Esophagus muscularis mucosa (tissue), 4 donors: Measurements from ENCODE around the gene ASTN2. TPM values are rescaled to one million over a fixed set of nuclear protein-coding genes. Genes with fewer than 3 reads are reported as not detected.

Experiments used
- DNase-seq: peaks from one replicate; pipeline ENCODE4 v3.0.0-alpha.2; 2017; ENCODE audit errors: extremely low spot score
- H3K27ac ChIP-seq, 4 donors: fragments of 200-600 bp; sonication (generic); replicated peaks in 1 of 4; 1 replicate in 3 of 4; 2 replicates in 1 of 4; pipeline ENCODE4 v1.5.1; 2016 to 2019; ENCODE audit warnings: mild to moderate bottlenecking in 1 of 4
- H3K27me3 ChIP-seq, 4 donors: fragments of 200-600 bp; sonication (generic); one replicate each; pipeline versions ENCODE4 v1.5.1 to v1.6.0; 2016 to 2019
- H3K36me3 ChIP-seq, 4 donors: fragments of 200-600 bp; sonication (generic); one replicate each; pipeline ENCODE4 v1.5.1; 2016 to 2019
- H3K4me1 ChIP-seq, 4 donors: fragments of 200-600 bp; sonication (generic); one replicate each; pipeline ENCODE4 v1.5.1; 2016 to 2019
- H3K4me3 ChIP-seq, 4 donors: fragments of 200-600 bp; sonication (generic); 1 replicate in 2 of 4; 2 replicates in 2 of 4; pipeline ENCODE4 v1.5.1; 2016 to 2019; ENCODE audit warnings: mild to moderate bottlenecking in 4 of 4, moderate library complexity in 1 of 4
- H3K9me3 ChIP-seq, 4 donors: fragments of 200-600 bp; sonication (generic); 1 replicate in 3 of 4; 2 replicates in 1 of 4; pipeline ENCODE4 v1.5.1; 2016 to 2019
- CTCF ChIP-seq, 3 experiments: fragments of 200-600 bp in 2 of 3; fragments of 450-650 bp in 1 of 3; sonication (generic) in 2 of 3; IDR thresholded peaks; one replicate each; pipeline ENCODE4 v1.5.1; 2017 to 2019; ENCODE audit warnings: antibody characterized with exemption in 3 of 3, mild to moderate bottlenecking in 2 of 3, moderate library complexity in 1 of 3
- EP300 ChIP-seq: sonication (generic); formaldehyde crosslinking; IDR thresholded peaks from one replicate; pipeline ENCODE4 v1.6.1; 2017; ENCODE audit warnings: antibody characterized with exemption
- POLR2A ChIP-seq: fragments of 450-650 bp; IDR thresholded peaks from one replicate; pipeline ENCODE4 v1.6.1; 2017; ENCODE audit warnings: antibody characterized with exemption, moderate library complexity, mild to moderate bottlenecking, low read depth
- POLR2AphosphoS5 ChIP-seq, 2 donors: sonication (generic); formaldehyde crosslinking; IDR thresholded peaks; one replicate each; pipeline ENCODE4 v1.6.1; 2017; ENCODE audit warnings: antibody characterized with exemption in 2 of 2
- WGBS: methylation state at CpG from one replicate; pipeline ENCODE4 v1.1.5; 2018; 5-methylcytosine and 5-hydroxymethylcytosine counted together
- intact Hi-C: fragments of 100-400 bp; cut with DNase I; formaldehyde crosslinking; loops from one replicate; pipeline ENCODE4 v1.15.1; 2023
- total RNA-seq, 4 donors: library from RNA; depleted of rRNA; stranded (reverse); fragments of >200 nt; gene quantifications; one replicate each; pipeline versions ENCODE4 v1.1.0 to v1.2.1, GENCODE V29; 2016

The ASTN2 gene
- total RNA-seq, 4 donors from 2014 or later, result 4.2 to 6.9 (median 5.5) TPM

- WGBS, result 84% methylated on average over 10 of the region's 10 CpGs
- peaks cover 0 to 5% (median 1%) of the 10 kb centered on the region in 4 donors for H3K9me3 ChIP-seq
Observed at GRCh38 chr9:116905171-116905588, 509.7 kb downstream of the ASTN2 start.

GRCh38 chr9:116904165-116904564 is 510.7 kb downstream of the ASTN2 start:
- intact Hi-C loops, result no loop called here
- no peaks in the 10 kb centered on the region for H3K4me1 ChIP-seq
- no peak overlapping the region for H3K4me3 ChIP-seq
- no peak for DNase-seq
- WGBS, result 92% methylated on average over 2 of the region's 3 CpGs
- H3K27me3 ChIP-seq, result no peaks in the 10 kb centered on the region
- H3K27ac ChIP-seq, result no peak overlapping the region
- peaks cover 0 to 12% (median 5%) of the 10 kb centered on the region in 4 donors for H3K9me3 ChIP-seq
- no peaks in the 10 kb centered on the region for H3K36me3 ChIP-seq
- TF ChIP-seq CTCF (IDR thresholded peaks at IDR 0.05), result no peak
- no peak for TF ChIP-seq POLR2AphosphoS5 (IDR thresholded peaks at IDR 0.05)
- TF ChIP-seq POLR2A, result no peak
- TF ChIP-seq EP300, result no peak

More at GRCh38 chr9:116905171-116905588, 509.7 kb downstream of the ASTN2 start:
- DNase-seq, result no peak
- Histone ChIP-seq H3K36me3 (no peaks in the 10 kb centered on the region), H3K4me3 (no peak overlapping the region), H3K4me1 (no peaks in the 10 kb centered on the region), H3K27me3 (no peaks in the 10 kb centered on the region), H3K27ac (no peak overlapping the region)
- no peak for TF ChIP-seq POLR2A
- no peak for TF ChIP-seq POLR2AphosphoS5 (IDR thresholded peaks at IDR 0.05)
- TF ChIP-seq EP300, result no peak
- no peak for TF ChIP-seq CTCF (IDR thresholded peaks at IDR 0.05)
- intact Hi-C loops, result no loop called here

GRCh38 chr9:116901260-116901659 is 513.6 kb downstream of the ASTN2 start:
- Histone ChIP-seq H3K4me3 (no peak overlapping the region), H3K27me3 (peaks cover 0 to 5% (median 0%) of the 10 kb centered on the region in 4 donors), H3K9me3 (peaks cover 0 to 12% (median 5%) of the 10 kb centered on the region in 4 donors), H3K36me3 (no peaks in the 10 kb centered on the region), H3K4me1 (no peaks in the 10 kb centered on the region), H3K27ac (no peak overlapping the region)
- WGBS, result 97% methylated on average over 1 of the region's 1 CpG
- intact Hi-C loops, result no loop called here
- no peak for DNase-seq
- TF ChIP-seq POLR2AphosphoS5 (IDR thresholded peaks at IDR 0.05) (no peak), CTCF (IDR thresholded peaks at IDR 0.05) (no peak), POLR2A (no peak), EP300 (no peak)

GRCh38 chr9:116900543-116900942 is 514.3 kb downstream of the ASTN2 start:
- intact Hi-C loops, result no loop called here
- no peak overlapping the region for H3K27ac ChIP-seq
- H3K27me3 ChIP-seq, result peaks cover 0 to 5% (median 0%) of the 10 kb centered on the region in 4 donors
- 70% methylated on average over 6 of the region's 6 CpGs for WGBS
- no peak for TF ChIP-seq EP300
- no peak for TF ChIP-seq CTCF (IDR thresholded peaks at IDR 0.05)
- TF ChIP-seq POLR2A, result no peak
- no peak for TF ChIP-seq POLR2AphosphoS5 (IDR thresholded peaks at IDR 0.05)
- H3K4me3 ChIP-seq, result no peak overlapping the region
- no peaks in the 10 kb centered on the region for H3K4me1 ChIP-seq
- DNase-seq, result no peak
- peaks cover 0 to 12% (median 5%) of the 10 kb centered on the region in 4 donors for H3K9me3 ChIP-seq
- no peaks in the 10 kb centered on the region for H3K36me3 ChIP-seq

- Histone ChIP-seq H3K36me3 (no peaks in the 10 kb centered on the region), H3K4me1 (no peaks in the 10 kb centered on the region), H3K9me3 (peaks cover 0 to 12% (median 5%) of the 10 kb centered on the region in 4 donors), H3K4me3 (no peak overlapping the region), H3K27me3 (peaks cover 0 to 5% (median 0%) of the 10 kb centered on the region in 4 donors), H3K27ac (no peak overlapping the region)
- intact Hi-C loops, result no loop called here
- 71% methylated on average over 1 of the region's 1 CpG for WGBS
- DNase-seq, result no peak
- no peak for TF ChIP-seq CTCF (IDR thresholded peaks at IDR 0.05)
- no peak for TF ChIP-seq EP300
- no peak for TF ChIP-seq POLR2AphosphoS5 (IDR thresholded peaks at IDR 0.05)
- TF ChIP-seq POLR2A, result no peak
Observed at GRCh38 chr9:116900007-116900367, 514.9 kb downstream of the ASTN2 start.
